Ovary (tissue), 3 donors: ENCODE data around the gene ZIC5.

ENCODE experiments used
- CTCF ChIP-seq, 3 donors: fragments of 450-650 bp in 2 of 3; fragments of 200-600 bp in 1 of 3; IDR thresholded peaks; one replicate each; pipeline versions ENCODE4 v1.5.1 to v1.8.0; 2016 to 2022; ENCODE audit warnings: antibody characterized with exemption in 3 of 3, mild to moderate bottlenecking in 1 of 3
- EP300 ChIP-seq: sonication (generic); formaldehyde crosslinking; IDR thresholded peaks from one replicate; pipeline ENCODE4 v1.6.1; 2017; ENCODE audit warnings: antibody characterized with exemption
- POLR2A ChIP-seq: fragments of 450-650 bp; IDR thresholded peaks from one replicate; pipeline ENCODE4 v1.6.1; 2017; ENCODE audit warnings: antibody characterized with exemption, mild to moderate bottlenecking, moderate library complexity
- donor health status: DM: no; HTN: no; CAD: no.

- TF ChIP-seq EP300 = no peak
- no peak for TF ChIP-seq CTCF (IDR thresholded peaks at IDR 0.05)
- no peak for TF ChIP-seq POLR2A
Measured at GRCh38 chr13:99930925-99931324, 40.6 kb downstream of the ZIC5 start.
